Prostate gland (tissue), 2 donors: ENCODE data around the gene PLCB4. TPM values are rescaled to one million over a fixed set of nuclear protein-coding genes. Genes with fewer than 3 reads are reported as not detected.

Experiments used
- DNase-seq: peaks from one replicate; pipeline ENCODE4 v3.0.0-alpha.2; 2019; ENCODE audit warnings: low spot score
- H3K27ac ChIP-seq, 2 donors: fragments of 200-600 bp; sonication (generic); 2 replicates each; pipeline ENCODE4 v1.5.1; 2017 to 2019
- H3K27me3 ChIP-seq: fragments of 200-600 bp; sonication (generic); replicated peaks from 2 replicates; pipeline ENCODE4 v1.5.1; 2019; ENCODE audit not compliant: insufficient read depth
- H3K36me3 ChIP-seq, 2 donors: fragments of 200-600 bp; sonication (generic); 1 replicate in 1 of 2; 2 replicates in 1 of 2; pipeline versions ENCODE4 v1.5.1 to v1.8.1; 2017 to 2019
- H3K4me1 ChIP-seq: fragments of 200-600 bp; sonication (generic); replicated peaks from 2 replicates; pipeline ENCODE4 v1.5.1; 2019
- H3K4me3 ChIP-seq, 2 donors: fragments of 200-600 bp; sonication (generic); 2 replicates each; pipeline ENCODE4 v1.5.1; 2017 to 2019
- H3K9me3 ChIP-seq: fragments of 200-600 bp; sonication (generic); 2 replicates; pipeline ENCODE4 v1.5.1; 2017
- POLR2A ChIP-seq: fragments of 450-650 bp; IDR thresholded peaks from one replicate; pipeline ENCODE4 v1.6.1; 2016; ENCODE audit warnings: antibody characterized with exemption, mild to moderate bottlenecking
- POLR2AphosphoS5 ChIP-seq: sonication (generic); formaldehyde crosslinking; IDR thresholded peaks from one replicate; pipeline ENCODE4 v1.6.1; 2017; ENCODE audit warnings: antibody characterized with exemption
- WGBS: methylation state at CpG from one replicate; pipeline ENCODE4 v1.1.5; 2018; 5-methylcytosine and 5-hydroxymethylcytosine counted together
- intact Hi-C: fragments of 100-400 bp; cut with DNase I; formaldehyde crosslinking; loops from one replicate; pipeline ENCODE4 v1.14.2; 2022
- total RNA-seq, 2 donors: library from RNA; depleted of rRNA; stranded (reverse); fragments of >200 nt; gene quantifications; one replicate each; pipeline ENCODE4 v1.1.0, GENCODE V29; 2016
- TF ChIP-seq, protein P1 (sequence below), 4 experiments: fragments of 200-600 bp in 2 of 4; fragments of 450-650 bp in 2 of 4; sonication (generic) in 2 of 4; IDR thresholded peaks; 1 replicate in 3 of 4; 2 replicates in 1 of 4; pipeline ENCODE4 v1.5.1; 2016 to 2019; ENCODE audit warnings: antibody characterized with exemption in 4 of 4, mild to moderate bottlenecking in 2 of 4, moderate library complexity in 2 of 4

The PLCB4 gene
- total RNA-seq, 2 donors from 2014 or later: 9.1 to 11.6 TPM

GRCh38 chr20:9172851-9173250, 104.0 kb downstream of the PLCB4 start:
- H3K27me3 ChIP-seq: no peaks in the 10 kb centered on the region
- H3K4me3 ChIP-seq: no peak overlapping the region
- WGBS: 96% methylated on average over 2 of the region's 2 CpGs
- no peak for DNase-seq
- H3K27ac ChIP-seq: no peak overlapping the region
- intact Hi-C loops: no loop called here
- no peaks in the 10 kb centered on the region for H3K4me1 ChIP-seq
- H3K9me3 ChIP-seq: no peaks in the 10 kb centered on the region
- H3K36me3 ChIP-seq: no peaks in the 10 kb centered on the region
- TF ChIP-seq, protein P1, sequence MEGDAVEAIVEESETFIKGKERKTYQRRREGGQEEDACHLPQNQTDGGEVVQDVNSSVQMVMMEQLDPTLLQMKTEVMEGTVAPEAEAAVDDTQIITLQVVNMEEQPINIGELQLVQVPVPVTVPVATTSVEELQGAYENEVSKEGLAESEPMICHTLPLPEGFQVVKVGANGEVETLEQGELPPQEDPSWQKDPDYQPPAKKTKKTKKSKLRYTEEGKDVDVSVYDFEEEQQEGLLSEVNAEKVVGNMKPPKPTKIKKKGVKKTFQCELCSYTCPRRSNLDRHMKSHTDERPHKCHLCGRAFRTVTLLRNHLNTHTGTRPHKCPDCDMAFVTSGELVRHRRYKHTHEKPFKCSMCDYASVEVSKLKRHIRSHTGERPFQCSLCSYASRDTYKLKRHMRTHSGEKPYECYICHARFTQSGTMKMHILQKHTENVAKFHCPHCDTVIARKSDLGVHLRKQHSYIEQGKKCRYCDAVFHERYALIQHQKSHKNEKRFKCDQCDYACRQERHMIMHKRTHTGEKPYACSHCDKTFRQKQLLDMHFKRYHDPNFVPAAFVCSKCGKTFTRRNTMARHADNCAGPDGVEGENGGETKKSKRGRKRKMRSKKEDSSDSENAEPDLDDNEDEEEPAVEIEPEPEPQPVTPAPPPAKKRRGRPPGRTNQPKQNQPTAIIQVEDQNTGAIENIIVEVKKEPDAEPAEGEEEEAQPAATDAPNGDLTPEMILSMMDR (IDR thresholded peaks at IDR 0.05): peak in 1 of 4 experiments; percentile 10
- TF ChIP-seq POLR2A (no peak), POLR2AphosphoS5 (no peak)

DNA sequence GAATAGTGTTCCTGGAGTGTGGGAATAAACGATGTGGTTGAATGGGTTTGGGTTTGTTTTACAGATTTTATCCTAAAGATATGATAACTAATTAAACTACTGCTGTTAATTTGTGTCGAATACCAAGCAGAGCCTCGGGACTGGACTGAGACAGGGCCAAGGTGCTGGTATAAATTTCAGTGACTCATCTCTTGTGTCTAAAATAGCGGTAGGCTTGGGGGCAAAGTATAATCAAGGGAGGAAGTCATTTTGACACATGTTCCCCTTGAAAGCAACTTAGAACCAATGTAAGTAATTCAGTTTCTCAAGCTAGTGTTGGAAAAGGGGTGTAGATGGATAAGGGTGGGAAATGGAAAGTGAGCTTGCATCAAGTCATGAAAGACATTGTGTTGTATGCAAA, 108.4 kb downstream of the PLCB4 start:
- H3K27ac ChIP-seq: no peak overlapping the region
- WGBS: 82% methylated on average over 4 of the region's 4 CpGs
- intact Hi-C loops: no loop called here
- no peaks in the 10 kb centered on the region for H3K36me3 ChIP-seq
- H3K4me3 ChIP-seq: no peak overlapping the region
- TF ChIP-seq POLR2AphosphoS5 (no peak), POLR2A (no peak)
- TF ChIP-seq, protein P1 (IDR thresholded peaks at IDR 0.05): no peak
- no peaks in the 10 kb centered on the region for H3K27me3 ChIP-seq
- no peaks in the 10 kb centered on the region for H3K9me3 ChIP-seq
- H3K4me1 ChIP-seq: no peaks in the 10 kb centered on the region
- no peak for DNase-seq

DNA sequence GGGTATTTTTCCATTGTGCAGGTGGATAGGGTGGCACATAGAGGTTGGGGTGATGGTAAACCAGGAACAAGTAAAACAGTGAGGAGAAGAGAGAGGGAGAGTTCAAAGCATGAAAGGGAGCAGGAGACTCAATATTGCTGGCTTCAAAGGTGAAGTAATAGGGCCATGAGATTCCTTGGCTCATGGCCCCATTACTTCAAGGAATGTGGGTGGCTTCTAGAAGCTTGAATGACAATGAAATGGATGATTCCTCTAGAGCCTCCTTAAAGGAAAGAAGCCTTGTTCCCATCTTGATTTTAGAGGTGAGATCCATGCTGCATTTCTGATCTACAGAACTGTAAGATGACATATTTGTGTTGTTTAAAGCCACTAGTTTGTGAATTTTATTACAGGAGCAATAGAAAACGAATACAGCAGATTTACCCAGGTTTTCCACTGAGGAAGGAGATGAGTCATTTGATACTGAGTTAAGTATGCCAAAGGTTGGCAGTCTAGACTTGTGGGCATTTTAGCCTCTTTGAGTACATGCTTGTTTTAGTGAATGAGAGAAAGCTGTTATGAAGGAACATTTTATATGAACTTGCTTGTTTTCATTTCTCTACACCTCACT, 110.4 kb downstream of the PLCB4 start:
- H3K9me3 ChIP-seq: no peaks in the 10 kb centered on the region
- intact Hi-C loops: no loop called here
- H3K36me3 ChIP-seq: no peaks in the 10 kb centered on the region
- no peaks in the 10 kb centered on the region for H3K27me3 ChIP-seq
- 45% methylated on average over 1 of the region's 1 CpG for WGBS
- no peak for DNase-seq
- no peak overlapping the region for H3K27ac ChIP-seq
- no peaks in the 10 kb centered on the region for H3K4me1 ChIP-seq
- no peak overlapping the region for H3K4me3 ChIP-seq
- TF ChIP-seq POLR2AphosphoS5 (no peak), POLR2A (no peak)
- TF ChIP-seq, protein P1 (IDR thresholded peaks at IDR 0.05): no peak

DNA sequence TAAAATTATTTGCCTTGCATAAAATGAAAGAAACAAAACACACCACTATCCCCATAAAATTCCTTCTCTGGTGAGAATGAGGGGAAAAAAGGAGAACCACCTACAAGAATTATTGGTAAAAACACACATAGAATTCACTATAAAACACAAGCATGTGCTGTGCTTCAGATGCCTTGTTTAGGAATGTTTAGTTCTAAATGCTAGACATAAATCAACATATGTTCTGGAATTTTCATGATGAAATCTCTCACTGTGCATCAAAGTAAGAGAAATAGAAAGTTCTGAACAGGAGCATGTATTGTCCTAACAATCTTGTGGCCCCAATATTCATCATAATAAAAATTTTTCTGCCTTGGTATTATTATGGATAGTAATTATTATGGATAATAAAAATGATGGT, 111.0 kb downstream of the PLCB4 start:
- Histone ChIP-seq H3K4me1 (no peaks in the 10 kb centered on the region), H3K9me3 (no peaks in the 10 kb centered on the region), H3K36me3 (no peaks in the 10 kb centered on the region), H3K27me3 (no peaks in the 10 kb centered on the region), H3K4me3 (no peak overlapping the region), H3K27ac (no peak overlapping the region)
- intact Hi-C loops: no loop called here
- DNase-seq: no peak
- TF ChIP-seq POLR2AphosphoS5 (no peak), POLR2A (no peak)
- TF ChIP-seq, protein P1 (IDR thresholded peaks at IDR 0.05): no peak

- TF ChIP-seq POLR2AphosphoS5: no peak
- TF ChIP-seq POLR2A: no peak
- TF ChIP-seq, protein P1 (IDR thresholded peaks at IDR 0.05): no peak
- Histone ChIP-seq H3K36me3 (no peaks in the 10 kb centered on the region), H3K9me3 (no peaks in the 10 kb centered on the region), H3K27me3 (no peaks in the 10 kb centered on the region), H3K4me3 (no peak overlapping the region), H3K27ac (no peak overlapping the region), H3K4me1 (no peaks in the 10 kb centered on the region)
- intact Hi-C loops: no loop called here
- DNase-seq: no peak
- WGBS: 93% methylated on average over 1 of the region's 1 CpG
These were observed 111.8 kb downstream of the PLCB4 start for GRCh38 chr20:9180481-9181257.
